GM23338 (cell line): ENCODE results near the gene SFTA2. TPM values are rescaled to one million over a fixed set of nuclear protein-coding genes. Genes with fewer than 3 reads are reported as not detected.
A peak's percentile ranks its signal among the peaks of the same experiment; 100 is the strongest.

Source experiments
- ATAC-seq: fragments of 200-7000 bp; cut with Tn5 transposase; 3 replicates; pipeline ENCODE4 v1.9.1; 2020
- DNase-seq: peaks from one replicate; pipeline ENCODE4 v3.0.0-alpha.2; 2015; ENCODE audit warnings: low spot score
- H2AFZ ChIP-seq: fragments of 200-600 bp; sonication (generic); 2 replicates; pipeline ENCODE4 v1.8.0; 2016; ENCODE audit warnings: antibody characterized with exemption, mild to moderate bottlenecking, moderate library complexity
- H3F3A ChIP-seq: fragments of 200-600 bp; sonication (generic); replicated peaks from 2 replicates; pipeline ENCODE4 v1.8.0; 2017; ENCODE audit warnings: antibody characterized with exemption, mixed run types, low read depth
- H3K27ac ChIP-seq: fragments of 200-600 bp; sonication (generic); 2 replicates; pipeline ENCODE4 v1.6.1; 2016; ENCODE audit warnings: low read depth
- H3K27me3 ChIP-seq: fragments of 200-600 bp; sonication (generic); 2 replicates; pipeline ENCODE4 v1.8.0; 2016; ENCODE audit warnings: mild to moderate bottlenecking, mixed run types, moderate library complexity; ENCODE audit not compliant: insufficient read depth
- H3K36me3 ChIP-seq: fragments of 200-600 bp; sonication (generic); 2 replicates; pipeline ENCODE4 v1.8.0; 2016; ENCODE audit warnings: mild to moderate bottlenecking; ENCODE audit not compliant: insufficient read depth
- H3K4me1 ChIP-seq: fragments of 200-600 bp; sonication (generic); 2 replicates; pipeline ENCODE4 v1.8.0; 2016; ENCODE audit warnings: mild to moderate bottlenecking, moderate library complexity; ENCODE audit not compliant: insufficient read depth
- H3K4me2 ChIP-seq: fragments of 200-600 bp; sonication (generic); 2 replicates; pipeline ENCODE4 v1.7.1; 2017; ENCODE audit warnings: mixed run types
- H3K4me3 ChIP-seq: fragments of 200-600 bp; sonication (generic); 2 replicates; pipeline ENCODE4 v1.6.1; 2016; ENCODE audit warnings: mixed run types
- H3K79me2 ChIP-seq: fragments of 200-600 bp; sonication (generic); replicated peaks from 2 replicates; pipeline ENCODE4 v1.8.0; 2017; ENCODE audit warnings: mild to moderate bottlenecking; ENCODE audit not compliant: insufficient read depth
- H3K9me2 ChIP-seq: fragments of 200-600 bp; sonication (generic); 2 replicates; pipeline ENCODE4 v1.8.0; 2017; ENCODE audit not compliant: insufficient read depth
- H4K20me1 ChIP-seq: fragments of 200-600 bp; sonication (generic); replicated peaks from 2 replicates; pipeline ENCODE4 v1.8.0; 2017; ENCODE audit warnings: mild to moderate bottlenecking; ENCODE audit not compliant: insufficient read depth
- H3K27ac Mint-ChIP-seq: 2 replicates; pipeline ENCODE4 v1.8.0; 2020; ENCODE audit warnings: inconsistent platforms, mild to moderate bottlenecking, moderate library complexity, mixed read lengths
- H3K27me3 Mint-ChIP-seq: 3 replicates; pipeline ENCODE4 v1.8.0; 2022; ENCODE audit warnings: low read depth, mild to moderate bottlenecking, moderate library complexity, mixed read lengths, inconsistent platforms; ENCODE audit not compliant: insufficient read depth, poor library complexity
- H3K36me3 Mint-ChIP-seq: 3 replicates; pipeline ENCODE4 v1.8.0; 2021; ENCODE audit warnings: low read depth, mild to moderate bottlenecking, inconsistent platforms, moderate library complexity, mixed read lengths
- H3K4me1 Mint-ChIP-seq: 3 replicates; pipeline ENCODE4 v1.8.0; 2020; ENCODE audit warnings: mild to moderate bottlenecking, inconsistent platforms, mixed read lengths
- H3K4me3 Mint-ChIP-seq: 3 replicates; pipeline ENCODE4 v1.8.0; 2021; ENCODE audit warnings: moderate library complexity, mild to moderate bottlenecking, inconsistent platforms, mixed read lengths
- H3K9me3 Mint-ChIP-seq: 3 replicates; pipeline ENCODE4 v1.8.0; 2020; ENCODE audit warnings: moderate library complexity, mild to moderate bottlenecking, inconsistent platforms, mixed read lengths
- CREB1 ChIP-seq: fragments of 250-450 bp; sonication (Bioruptor Pico); IDR thresholded peaks from 2 replicates; pipeline ENCODE4 v1.5.0; 2020; ENCODE audit warnings: low read depth, mild to moderate bottlenecking, moderate library complexity
- CTCF ChIP-seq, 2 experiments: fragments of 200-600 bp in 1 of 2; sonication (generic) in 1 of 2; conservative IDR thresholded peaks; 2 replicates each; pipeline versions ENCODE4 v1.5.1 to v1.6.1; 2016 to 2017; ENCODE audit warnings: antibody characterized with exemption in 2 of 2, low read depth in 2 of 2, mild to moderate bottlenecking in 2 of 2, moderate library complexity in 1 of 2
- EZH2phosphoT487 ChIP-seq: fragments of 200-600 bp; sonication (generic); IDR thresholded peaks from one replicate; pipeline ENCODE4 v1.8.1; 2018; ENCODE audit warnings: antibody characterized with exemption; ENCODE audit not compliant: unreplicated experiment
- JUNB ChIP-seq: IDR thresholded peaks from one replicate; pipeline ENCODE4 v1.6.1; 2016; ENCODE audit warnings: antibody characterized with exemption; ENCODE audit not compliant: unreplicated experiment
- NANOG ChIP-seq: IDR thresholded peaks from 2 replicates; pipeline ENCODE4 v1.6.1; 2016; ENCODE audit warnings: antibody characterized with exemption, borderline replicate concordance
- POLR2AphosphoS5 ChIP-seq: IDR thresholded peaks from 2 replicates; pipeline ENCODE4 v1.6.1; 2016; ENCODE audit warnings: antibody characterized with exemption, low read depth
- REST ChIP-seq: IDR thresholded peaks from one replicate; pipeline ENCODE4 v1.6.1; 2018; ENCODE audit warnings: antibody characterized with exemption; ENCODE audit not compliant: unreplicated experiment
- STAT1 ChIP-seq: IDR thresholded peaks from one replicate; pipeline ENCODE4 v1.6.1; 2016; ENCODE audit warnings: antibody characterized with exemption; ENCODE audit not compliant: unreplicated experiment
- ZNF114 ChIP-seq: fragments of 250-450 bp; sonication (Bioruptor Pico); IDR thresholded peaks from 2 replicates; pipeline ENCODE4 v1.5.0; 2020; ENCODE audit warnings: mild to moderate bottlenecking, moderate library complexity
- ZNF331 ChIP-seq: fragments of 250-450 bp; sonication (Bioruptor Pico); IDR thresholded peaks from 2 replicates; pipeline ENCODE4 v1.5.0; 2020; ENCODE audit warnings: low read depth, mild to moderate bottlenecking, moderate library complexity
- polyA plus RNA-seq: library from polyadenylated mRNA; unstranded; fragments of >200 nt; fragmentation: Nextera tagmentation; extraction: Ambion mirVana; gene quantifications from 2 replicates; pipeline ENCODE4 v1.2.1, GENCODE V29; 2016
- total RNA-seq: library from RNA; depleted of rRNA; stranded (reverse); fragments of >200 nt; shearing (Covaris generic); gene quantifications from 2 replicates; pipeline ENCODE4 v1.2.3, GENCODE V29; 2014
- TF ChIP-seq, protein P1 (sequence below): IDR thresholded peaks from 2 replicates; pipeline ENCODE4 v1.6.1; 2016; ENCODE audit warnings: antibody characterized with exemption

SFTA2 gene
- total and polyA plus RNA-seq, 2 experiments from 2014 or later, result not detected

DNA sequence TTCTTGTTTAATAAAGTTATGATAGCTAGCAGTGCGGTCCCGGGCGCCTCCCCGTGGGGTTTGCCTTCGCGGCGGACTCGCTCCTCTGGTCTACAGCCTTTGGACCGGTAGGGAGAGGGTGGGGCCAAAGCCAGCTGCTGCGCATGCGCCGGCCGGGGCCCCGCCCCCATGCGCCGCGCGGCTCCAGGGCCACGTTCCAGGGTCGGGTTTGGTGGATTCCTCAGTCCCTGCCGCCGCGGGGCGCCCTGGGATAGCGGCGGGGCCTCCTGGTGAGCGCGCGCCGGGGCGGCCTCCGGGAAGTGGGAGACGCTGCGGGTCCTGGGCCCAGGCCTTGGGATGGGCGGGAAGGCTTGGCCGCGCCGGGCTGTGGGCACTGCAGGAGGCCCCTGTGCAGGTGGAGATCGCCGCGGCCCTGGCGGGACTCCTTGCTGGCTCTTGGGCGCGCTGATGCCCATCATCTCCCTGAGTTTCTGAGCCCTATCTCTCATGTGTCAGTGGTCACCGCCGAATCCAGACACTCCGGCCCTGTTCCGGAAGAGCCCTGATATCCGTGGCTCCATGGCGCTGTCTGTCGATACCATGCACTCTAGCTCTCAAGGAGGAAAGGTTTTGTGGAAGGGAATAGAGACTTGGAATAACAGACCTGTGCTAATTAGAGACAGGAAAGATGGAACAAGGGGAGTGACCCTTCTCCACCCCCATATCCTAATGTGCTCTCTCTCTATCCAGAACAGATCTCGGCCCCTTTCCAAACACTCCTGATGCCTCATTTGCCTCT, 17.7 kb downstream of the SFTA2 start, which contains the start of gene VARS2:
TSS of gene VARS2 (plus strand) at position 163 of the 778 bp plus-strand sequence. CDS start at position 762, 599 bp downstream.
- H3K36me3 Mint-ChIP-seq, result peaks cover 61% of the 10 kb centered on the region
- peaks cover 17% of the 10 kb centered on the region for H3K27me3 Mint-ChIP-seq
- peak within 1 kb of the TSS; percentile 90 for H3K27ac Mint-ChIP-seq
- peaks cover 15% of the 10 kb centered on the region; the same call in 2 of the 3 replicates for H3K4me1 Mint-ChIP-seq
- peak; percentile 82 for DNase-seq
- no peaks in the 10 kb centered on the region for H3K9me3 Mint-ChIP-seq
- TF ChIP-seq ZNF114 (CRISPR knock-in tag) (no peak), CREB1 (CRISPR knock-in tag) (no peak), STAT1 (no peak), NANOG (no peak), ZNF331 (CRISPR knock-in tag) (no peak), JUNB (no peak), POLR2AphosphoS5 (peak; percentile 93; the same call in 1 of the 2 replicates), REST (no peak), EZH2phosphoT487 (no peak), CTCF (conservative IDR thresholded peaks at IDR 0.05; ENCODE audit: low read depth in 2 of 2) (peak in 1 of 2 experiments; percentile 16; a peak in 2 of 4 replicates)
- TF ChIP-seq, protein P1, sequence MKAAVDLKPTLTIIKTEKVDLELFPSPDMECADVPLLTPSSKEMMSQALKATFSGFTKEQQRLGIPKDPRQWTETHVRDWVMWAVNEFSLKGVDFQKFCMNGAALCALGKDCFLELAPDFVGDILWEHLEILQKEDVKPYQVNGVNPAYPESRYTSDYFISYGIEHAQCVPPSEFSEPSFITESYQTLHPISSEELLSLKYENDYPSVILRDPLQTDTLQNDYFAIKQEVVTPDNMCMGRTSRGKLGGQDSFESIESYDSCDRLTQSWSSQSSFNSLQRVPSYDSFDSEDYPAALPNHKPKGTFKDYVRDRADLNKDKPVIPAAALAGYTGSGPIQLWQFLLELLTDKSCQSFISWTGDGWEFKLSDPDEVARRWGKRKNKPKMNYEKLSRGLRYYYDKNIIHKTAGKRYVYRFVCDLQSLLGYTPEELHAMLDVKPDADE, result 0 out of 2 replicates have a peak, but pooled peaks have one; percentile 28
- H3K4me3 ChIP-seq, result peak within 1 kb of the TSS; percentile 84
- H3K36me3 ChIP-seq, result peaks cover 7% of the 10 kb centered on the region; the same call in 1 of the 2 replicates
- H3K9me2 ChIP-seq, result no peaks in the 10 kb centered on the region
- 0 out of 2 replicates have a peak, but pooled peaks cover 17% of the 10 kb centered on the region for H3F3A ChIP-seq
- peak within 1 kb of the TSS; percentile 89 for H3K4me3 Mint-ChIP-seq
- H3K79me2 ChIP-seq, result no peaks in the 10 kb centered on the region
- H4K20me1 ChIP-seq, result no peaks in the 10 kb centered on the region
- peaks cover 8% of the 10 kb centered on the region; the same call in 1 of the 2 replicates for H3K4me1 ChIP-seq
- H3K27me3 ChIP-seq, result no peaks in the 10 kb centered on the region
- H2AFZ ChIP-seq, result peak within 1 kb of the TSS; percentile 93
- peak within 1 kb of the TSS; percentile 59; the same call in 1 of the 2 replicates for H3K27ac ChIP-seq
- ATAC-seq, result peak; percentile 90
- peak within 1 kb of the TSS; percentile 97 for H3K4me2 ChIP-seq
